Endothelial cell (in vitro differentiated cells): Measurements from ENCODE around the gene MUSK. TPM values are rescaled to one million over a fixed set of nuclear protein-coding genes. Genes with fewer than 3 reads are reported as not detected.

Experiments
- DNase-seq: peaks from one replicate; pipeline ENCODE4 v3.0.0; 2021; ENCODE audit warnings: low spot score
- H3K27ac Mint-ChIP-seq: one replicate; pipeline ENCODE4 v1.8.0; 2021; ENCODE audit warnings: mixed read lengths, inconsistent platforms; ENCODE audit not compliant: unreplicated experiment
- H3K27me3 Mint-ChIP-seq: one replicate; pipeline ENCODE4 v1.8.0; 2021; ENCODE audit warnings: mild to moderate bottlenecking, moderate library complexity, mixed read lengths, inconsistent platforms; ENCODE audit not compliant: unreplicated experiment
- H3K36me3 Mint-ChIP-seq: one replicate; pipeline ENCODE4 v1.8.0; 2021; ENCODE audit warnings: mild to moderate bottlenecking, low read depth, mixed read lengths, inconsistent platforms; ENCODE audit not compliant: unreplicated experiment
- H3K4me1 Mint-ChIP-seq: one replicate; pipeline ENCODE4 v1.8.0; 2021; ENCODE audit warnings: mild to moderate bottlenecking, mixed read lengths, inconsistent platforms; ENCODE audit not compliant: unreplicated experiment
- H3K4me3 Mint-ChIP-seq: one replicate; pipeline ENCODE4 v1.8.0; 2021; ENCODE audit warnings: mild to moderate bottlenecking, mixed read lengths, inconsistent platforms; ENCODE audit not compliant: unreplicated experiment
- H3K9me3 Mint-ChIP-seq: one replicate; pipeline ENCODE4 v1.8.0; 2021; ENCODE audit warnings: mixed read lengths, inconsistent platforms; ENCODE audit not compliant: unreplicated experiment
- total RNA-seq: library from RNA; stranded (reverse); fragmentation: NEBNext Ultra II Directional; extraction: Animal tissue kit (Norgen Biotek cat#: 25700); gene quantifications from one replicate; pipeline ENCODE4 v1.2.1, GENCODE V29; 2021; ENCODE audit not compliant: unreplicated experiment
- TF ChIP-seq, protein P1 (sequence below): fragments of 200-600 bp; sonication (generic); IDR thresholded peaks from one replicate; pipeline ENCODE4 v1.5.0; 2021; ENCODE audit warnings: antibody characterized with exemption; ENCODE audit not compliant: unreplicated experiment

MUSK gene
- total RNA-seq, 1 donor from 2014 or later, result not detected

DNA sequence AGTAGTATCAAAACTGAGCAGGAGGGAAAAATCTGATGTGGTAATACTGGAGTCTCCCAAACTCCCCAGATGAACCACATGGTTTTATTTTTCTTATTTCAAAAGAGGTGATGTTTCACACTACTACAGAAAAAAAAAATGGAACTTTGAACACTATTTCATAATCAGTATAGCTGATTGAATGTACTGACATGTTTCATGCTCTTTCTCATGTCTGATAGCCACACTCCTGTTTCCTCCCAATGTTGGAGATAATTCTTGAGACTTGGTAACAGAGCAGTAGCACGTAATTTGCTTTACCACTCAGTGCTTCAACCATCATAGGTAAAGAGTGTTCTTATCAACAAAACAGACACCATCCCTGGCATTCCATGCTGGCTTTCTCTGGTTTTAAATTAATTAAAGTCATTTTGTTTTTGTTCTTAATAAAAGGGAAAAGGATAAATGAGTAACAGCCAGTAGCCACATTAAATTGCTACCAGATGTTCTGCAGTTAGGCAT, 85.2 kb downstream of the MUSK start:
- Mint-ChIP-seq H3K27ac (no peak overlapping the region), H3K27me3 (no peaks in the 10 kb centered on the region), H3K4me1 (no peaks in the 10 kb centered on the region), H3K36me3 (no peaks in the 10 kb centered on the region), H3K9me3 (no peaks in the 10 kb centered on the region), H3K4me3 (no peak overlapping the region)
- no peak for DNase-seq
- TF ChIP-seq, protein P1, sequence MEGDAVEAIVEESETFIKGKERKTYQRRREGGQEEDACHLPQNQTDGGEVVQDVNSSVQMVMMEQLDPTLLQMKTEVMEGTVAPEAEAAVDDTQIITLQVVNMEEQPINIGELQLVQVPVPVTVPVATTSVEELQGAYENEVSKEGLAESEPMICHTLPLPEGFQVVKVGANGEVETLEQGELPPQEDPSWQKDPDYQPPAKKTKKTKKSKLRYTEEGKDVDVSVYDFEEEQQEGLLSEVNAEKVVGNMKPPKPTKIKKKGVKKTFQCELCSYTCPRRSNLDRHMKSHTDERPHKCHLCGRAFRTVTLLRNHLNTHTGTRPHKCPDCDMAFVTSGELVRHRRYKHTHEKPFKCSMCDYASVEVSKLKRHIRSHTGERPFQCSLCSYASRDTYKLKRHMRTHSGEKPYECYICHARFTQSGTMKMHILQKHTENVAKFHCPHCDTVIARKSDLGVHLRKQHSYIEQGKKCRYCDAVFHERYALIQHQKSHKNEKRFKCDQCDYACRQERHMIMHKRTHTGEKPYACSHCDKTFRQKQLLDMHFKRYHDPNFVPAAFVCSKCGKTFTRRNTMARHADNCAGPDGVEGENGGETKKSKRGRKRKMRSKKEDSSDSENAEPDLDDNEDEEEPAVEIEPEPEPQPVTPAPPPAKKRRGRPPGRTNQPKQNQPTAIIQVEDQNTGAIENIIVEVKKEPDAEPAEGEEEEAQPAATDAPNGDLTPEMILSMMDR, result no peak

DNA sequence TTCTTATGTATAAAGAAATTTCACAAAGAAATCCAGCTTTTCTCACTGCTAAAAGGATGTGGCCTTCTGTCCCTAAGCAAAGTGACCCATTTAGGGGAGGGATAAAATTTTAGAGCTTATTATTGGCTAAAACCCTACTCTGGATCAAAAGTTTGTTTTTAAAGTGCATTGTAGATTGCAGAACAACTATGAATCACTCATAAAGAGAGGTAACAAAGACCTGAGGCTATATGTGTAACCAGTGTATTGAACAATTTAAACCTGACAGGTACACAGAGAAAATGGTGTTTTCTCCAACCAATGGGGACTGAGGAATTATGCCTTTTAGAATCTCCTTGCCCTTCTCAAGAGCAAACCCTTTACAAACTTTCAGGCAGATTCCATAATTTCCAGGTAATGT, 86.6 kb downstream of the MUSK start:
- Mint-ChIP-seq H3K27me3 (no peaks in the 10 kb centered on the region), H3K4me3 (no peak overlapping the region), H3K36me3 (no peaks in the 10 kb centered on the region), H3K27ac (no peak overlapping the region), H3K9me3 (no peaks in the 10 kb centered on the region), H3K4me1 (no peaks in the 10 kb centered on the region)
- TF ChIP-seq, protein P1, result no peak
- no peak for DNase-seq

DNA sequence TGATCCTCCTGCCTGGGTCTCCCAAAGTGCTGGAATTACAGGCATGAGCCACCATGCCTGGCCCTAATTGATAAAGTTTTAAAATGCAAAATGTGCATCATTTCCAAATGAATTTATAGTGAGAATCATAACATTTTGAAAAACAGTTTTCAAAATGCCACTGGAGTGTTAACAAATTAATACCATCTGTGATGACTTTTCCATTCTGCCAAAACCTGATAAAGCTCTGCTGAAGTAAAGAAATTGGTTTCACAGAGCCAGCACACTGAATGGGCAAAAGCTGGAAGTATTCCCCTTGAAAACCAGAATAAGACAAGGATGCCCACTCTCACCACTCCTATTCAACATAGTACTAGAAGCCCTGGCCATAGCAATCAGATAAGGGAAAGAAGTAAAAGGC, 89.6 kb downstream of the MUSK start:
- DNase-seq, result no peak
- Mint-ChIP-seq H3K4me3 (no peak overlapping the region), H3K36me3 (no peaks in the 10 kb centered on the region), H3K27ac (no peak overlapping the region), H3K27me3 (no peaks in the 10 kb centered on the region), H3K9me3 (no peaks in the 10 kb centered on the region), H3K4me1 (peaks cover 8% of the 10 kb centered on the region)
- TF ChIP-seq, protein P1, result no peak

DNA sequence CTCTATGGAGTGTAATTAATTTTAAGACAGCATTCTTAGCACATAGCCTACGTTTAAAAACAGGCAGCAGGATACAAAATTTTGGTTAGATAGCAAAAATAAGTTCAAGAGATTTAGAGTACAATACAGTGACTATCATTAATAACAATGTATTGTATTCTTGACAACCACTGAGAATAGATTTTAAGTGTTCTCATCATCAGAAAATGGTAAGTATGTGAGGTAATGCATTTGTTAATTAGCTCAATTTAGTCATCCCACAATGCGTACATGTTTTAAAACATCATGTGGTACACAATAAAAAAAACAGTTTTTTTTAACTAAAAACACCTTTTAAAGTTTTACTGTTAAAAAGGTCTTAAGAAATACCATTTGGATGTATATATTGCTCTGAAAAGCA, 94.2 kb downstream of the MUSK start:
- Mint-ChIP-seq H3K27me3 (no peaks in the 10 kb centered on the region), H3K4me3 (no peak overlapping the region), H3K9me3 (no peaks in the 10 kb centered on the region), H3K4me1 (peaks cover 14% of the 10 kb centered on the region), H3K36me3 (no peaks in the 10 kb centered on the region), H3K27ac (no peak overlapping the region)
- DNase-seq, result no peak
- TF ChIP-seq, protein P1, result no peak

DNA sequence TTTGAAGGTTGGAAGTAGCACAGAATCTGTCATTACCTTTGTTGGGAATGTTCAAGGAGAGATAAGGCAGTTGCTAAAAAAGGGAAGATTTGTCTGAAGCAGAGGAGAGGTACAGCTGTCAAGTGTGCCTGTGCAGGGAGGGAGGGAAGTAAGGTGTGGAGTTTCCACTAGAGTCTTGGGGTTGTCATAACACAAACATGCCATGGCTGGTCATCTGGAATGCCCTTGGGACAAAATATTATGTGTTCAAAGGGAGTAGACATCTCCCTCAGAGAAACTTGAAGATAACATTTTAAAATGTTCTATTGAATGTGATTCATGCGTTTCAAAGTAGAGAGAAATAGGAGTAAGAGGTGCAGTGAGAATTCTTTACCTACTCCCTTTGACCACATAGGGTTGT, 95.0 kb downstream of the MUSK start:
- no peaks in the 10 kb centered on the region for H3K9me3 Mint-ChIP-seq
- DNase-seq, result no peak
- H3K4me3 Mint-ChIP-seq, result no peak overlapping the region
- H3K36me3 Mint-ChIP-seq, result no peaks in the 10 kb centered on the region
- H3K27me3 Mint-ChIP-seq, result no peaks in the 10 kb centered on the region
- H3K27ac Mint-ChIP-seq, result no peak overlapping the region
- H3K4me1 Mint-ChIP-seq, result peaks cover 14% of the 10 kb centered on the region
- TF ChIP-seq, protein P1, result no peak
